Measurements from ENCODE around the gene SACM1L. TPM values are rescaled to one million over a fixed set of nuclear protein-coding genes. Genes with fewer than 3 reads are reported as not detected.

SACM1L gene
- total RNA-seq, 1 donor from 2014 or later = 44.1 TPM

- Mint-ChIP-seq H3K4me1 (peaks cover 3% of the 10 kb centered on the region), H3K4me3 (no peak overlapping the region), H3K27me3 (ENCODE audit: low read depth) (peaks cover 27% of the 10 kb centered on the region), H3K9me3 (peaks cover 4% of the 10 kb centered on the region), H3K36me3 (ENCODE audit: low read depth) (no peaks in the 10 kb centered on the region), H3K27ac (ENCODE audit: unreplicated experiment) (no peak overlapping the region)
- no peak for DNase-seq (ENCODE audit: low read depth, low spot score)
- TF ChIP-seq, protein P1, sequence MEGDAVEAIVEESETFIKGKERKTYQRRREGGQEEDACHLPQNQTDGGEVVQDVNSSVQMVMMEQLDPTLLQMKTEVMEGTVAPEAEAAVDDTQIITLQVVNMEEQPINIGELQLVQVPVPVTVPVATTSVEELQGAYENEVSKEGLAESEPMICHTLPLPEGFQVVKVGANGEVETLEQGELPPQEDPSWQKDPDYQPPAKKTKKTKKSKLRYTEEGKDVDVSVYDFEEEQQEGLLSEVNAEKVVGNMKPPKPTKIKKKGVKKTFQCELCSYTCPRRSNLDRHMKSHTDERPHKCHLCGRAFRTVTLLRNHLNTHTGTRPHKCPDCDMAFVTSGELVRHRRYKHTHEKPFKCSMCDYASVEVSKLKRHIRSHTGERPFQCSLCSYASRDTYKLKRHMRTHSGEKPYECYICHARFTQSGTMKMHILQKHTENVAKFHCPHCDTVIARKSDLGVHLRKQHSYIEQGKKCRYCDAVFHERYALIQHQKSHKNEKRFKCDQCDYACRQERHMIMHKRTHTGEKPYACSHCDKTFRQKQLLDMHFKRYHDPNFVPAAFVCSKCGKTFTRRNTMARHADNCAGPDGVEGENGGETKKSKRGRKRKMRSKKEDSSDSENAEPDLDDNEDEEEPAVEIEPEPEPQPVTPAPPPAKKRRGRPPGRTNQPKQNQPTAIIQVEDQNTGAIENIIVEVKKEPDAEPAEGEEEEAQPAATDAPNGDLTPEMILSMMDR (conservative IDR thresholded peaks at IDR 0.05) = no peak
Observed at GRCh38 chr3:45765266-45765851, 76.2 kb downstream of the SACM1L start.

GRCh38 chr3:45765958-45766357, 76.8 kb downstream of the SACM1L start:
- no peaks in the 10 kb centered on the region for H3K36me3 Mint-ChIP-seq (ENCODE audit: low read depth)
- no peak overlapping the region for H3K4me3 Mint-ChIP-seq
- TF ChIP-seq, protein P1 (conservative IDR thresholded peaks at IDR 0.05) = no peak
- DNase-seq (ENCODE audit: low read depth, low spot score) = no peak
- H3K4me1 Mint-ChIP-seq = peaks cover 3% of the 10 kb centered on the region
- peaks cover 29% of the 10 kb centered on the region for H3K27me3 Mint-ChIP-seq (ENCODE audit: low read depth)
- H3K27ac Mint-ChIP-seq (ENCODE audit: unreplicated experiment) = no peak overlapping the region
- H3K9me3 Mint-ChIP-seq = peaks cover 4% of the 10 kb centered on the region

GRCh38 chr3:45771166-45771775, 82.1 kb downstream of the SACM1L start:
- DNase-seq (ENCODE audit: low read depth, low spot score) = no peak
- H3K36me3 Mint-ChIP-seq (ENCODE audit: low read depth) = no peaks in the 10 kb centered on the region

GRCh38 chr3:45771831-45772230, 82.6 kb downstream of the SACM1L start:
- H3K4me1 Mint-ChIP-seq = no peaks in the 10 kb centered on the region
- H3K9me3 Mint-ChIP-seq = no peaks in the 10 kb centered on the region
- no peak overlapping the region for H3K27ac Mint-ChIP-seq (ENCODE audit: unreplicated experiment)
- no peak overlapping the region for H3K4me3 Mint-ChIP-seq
- DNase-seq (ENCODE audit: low read depth, low spot score) = no peak
- no peaks in the 10 kb centered on the region for H3K36me3 Mint-ChIP-seq (ENCODE audit: low read depth)
- TF ChIP-seq, protein P1 (conservative IDR thresholded peaks at IDR 0.05) = no peak
- H3K27me3 Mint-ChIP-seq (ENCODE audit: low read depth) = peaks cover 41% of the 10 kb centered on the region

More at GRCh38 chr3:45771166-45771775, 82.1 kb downstream of the SACM1L start:
- Mint-ChIP-seq H3K27ac (ENCODE audit: unreplicated experiment) (no peak overlapping the region), H3K4me3 (no peak overlapping the region), H3K27me3 (ENCODE audit: low read depth) (peaks cover 41% of the 10 kb centered on the region), H3K9me3 (no peaks in the 10 kb centered on the region), H3K4me1 (no peaks in the 10 kb centered on the region)
- TF ChIP-seq, protein P1 (conservative IDR thresholded peaks at IDR 0.05) = no peak

DNA sequence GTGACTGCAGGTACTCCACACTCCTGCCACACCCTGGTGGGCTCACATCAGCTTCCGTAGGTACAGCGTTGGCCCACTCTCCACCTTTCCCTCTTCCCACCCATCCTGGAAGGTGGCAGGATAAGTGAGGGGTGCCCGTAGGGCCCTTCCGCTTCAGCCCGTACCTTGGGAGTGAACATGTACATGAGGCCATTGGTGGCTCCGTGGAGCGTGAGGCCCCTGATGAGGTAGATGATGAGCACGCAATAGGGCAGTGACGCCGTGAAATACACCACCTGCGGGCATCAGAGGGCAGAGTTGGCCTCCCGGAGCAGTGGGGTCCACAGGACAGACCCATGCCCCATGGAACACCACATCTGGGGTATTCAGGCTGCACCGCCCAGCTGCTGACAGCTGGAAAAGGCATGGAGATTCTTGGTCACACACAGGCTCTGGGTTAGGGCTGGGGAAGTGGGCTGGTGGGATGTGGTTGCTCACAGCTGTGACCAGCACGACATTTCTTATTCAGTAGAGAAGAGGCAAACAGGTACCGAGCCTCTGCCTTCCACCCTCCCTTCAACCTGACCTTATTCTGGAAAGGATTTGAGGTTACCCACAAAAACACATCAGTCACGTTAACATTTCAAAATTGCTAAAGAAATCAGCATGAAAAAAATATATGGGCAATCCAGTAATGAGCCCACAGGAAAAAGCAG, 83.3 kb downstream of the SACM1L start:
- H3K9me3 Mint-ChIP-seq = no peaks in the 10 kb centered on the region
- TF ChIP-seq, protein P1 (conservative IDR thresholded peaks at IDR 0.05) = no peak
- H3K4me3 Mint-ChIP-seq = no peak overlapping the region
- no peaks in the 10 kb centered on the region for H3K36me3 Mint-ChIP-seq (ENCODE audit: low read depth)
- DNase-seq (ENCODE audit: low read depth, low spot score) = no peak
- H3K27ac Mint-ChIP-seq (ENCODE audit: unreplicated experiment) = no peak overlapping the region
- no peaks in the 10 kb centered on the region for H3K4me1 Mint-ChIP-seq
- H3K27me3 Mint-ChIP-seq (ENCODE audit: low read depth) = peaks cover 41% of the 10 kb centered on the region
